A549 (cell line): ENCODE results near the gene IL6ST.

ENCODE experiments used
- CHD2 ChIP-seq: fragments of 150-350 bp; IDR thresholded peaks from 2 replicates; pipeline ENCODE4 v1.6.1; 2014; ENCODE audit warnings: low read length; ENCODE audit not compliant: partially characterized antibody
- MAZ ChIP-seq: fragments of 150-350 bp; IDR thresholded peaks from 2 replicates; pipeline ENCODE4 v1.6.1; 2014; ENCODE audit warnings: antibody characterized with exemption, low read depth, low read length, borderline replicate concordance
- NFE2L2 ChIP-seq: fragments of 150-350 bp; conservative IDR thresholded peaks from 2 replicates; pipeline ENCODE4 v1.6.1; 2014; ENCODE audit warnings: low read length
- RCOR1 ChIP-seq: fragments of 150-350 bp; IDR thresholded peaks from 2 replicates; pipeline ENCODE4 v1.6.1; 2014; ENCODE audit warnings: antibody characterized with exemption, low read length, low read depth
- RNF2 ChIP-seq: fragments of 200-600 bp; sonication (generic); IDR thresholded peaks from 2 replicates; pipeline ENCODE4 v1.6.1; 2016; ENCODE audit warnings: low read depth, mild to moderate bottlenecking, antibody characterized with exemption, moderate library complexity, borderline replicate concordance
- ZC3H11A ChIP-seq: fragments of 450-650 bp; IDR thresholded peaks from 2 replicates; pipeline ENCODE4 v1.6.1; 2014; ENCODE audit warnings: antibody characterized with exemption, mild to moderate bottlenecking

- TF ChIP-seq NFE2L2 (no peak), MAZ (no peak), CHD2 (no peak), RNF2 (no peak), ZC3H11A (no peak), RCOR1 (no peak)
These were observed 86.0 kb downstream of the IL6ST start for GRCh38 chr5:55908804-55909203.
